OCI-LY3 (cell line): ENCODE data around the gene KCNIP4.

Experiments used
- H2AFZ ChIP-seq: fragments of 200-600, 300-600 bp; shearing (Covaris generic); 2 replicates; pipeline ENCODE4 v1.6.0; 2014; ENCODE audit warnings: antibody characterized with exemption, low read depth, low read length
- H3K27ac ChIP-seq: fragments of 200-600, 300-600 bp; sonication (generic); 2 replicates; pipeline ENCODE4 v1.5.1; 2014; ENCODE audit warnings: mild to moderate bottlenecking, low read length, moderate library complexity, mixed read lengths
- H3K27me3 ChIP-seq: fragments of 200-600, 300-600 bp; sonication (generic); 2 replicates; pipeline ENCODE4 v1.6.1; 2014; ENCODE audit warnings: low read depth, low read length, mixed read lengths
- H3K36me3 ChIP-seq: fragments of 200-600, 300-600 bp; sonication (generic); replicated peaks from 2 replicates; pipeline ENCODE3; 2014; ENCODE audit warnings: low read depth, low read length, mixed read lengths
- H3K4me1 ChIP-seq: fragments of 300-600, 200-600 bp; sonication (generic); 2 replicates; pipeline ENCODE4 v1.6.1; 2014; ENCODE audit warnings: low read length, mixed read lengths
- H3K4me2 ChIP-seq: fragments of 200-600, 300-600 bp; sonication (generic); 2 replicates; pipeline ENCODE4 v1.6.1; 2014; ENCODE audit warnings: low read length, mixed read lengths
- H3K4me3 ChIP-seq: fragments of 300-600, 200-600 bp; sonication (generic); 2 replicates; pipeline ENCODE4 v1.5.1; 2014; ENCODE audit warnings: antibody characterized with exemption, mild to moderate bottlenecking, low read length, moderate library complexity
- H3K79me2 ChIP-seq: fragments of 300-600, 200-600 bp; shearing (Covaris generic); 2 replicates; pipeline ENCODE4 v1.6.1; 2014; ENCODE audit warnings: mild to moderate bottlenecking, low read length, mixed read lengths
- H3K9ac ChIP-seq: fragments of 300-600, 200-600 bp; shearing (Covaris generic); 2 replicates; pipeline ENCODE4 v1.6.0; 2014; ENCODE audit warnings: mild to moderate bottlenecking, low read length, moderate library complexity
- H3K9me3 ChIP-seq: fragments of 200-600, 300-600 bp; shearing (Covaris generic); 2 replicates; pipeline ENCODE4 v1.6.1; 2014; ENCODE audit warnings: low read length, mixed read lengths; ENCODE audit not compliant: insufficient read depth
- H4K20me1 ChIP-seq: fragments of 200-600, 300-600 bp; sonication (generic); 2 replicates; pipeline ENCODE4 v1.6.1; 2016; ENCODE audit warnings: low read length, mixed read lengths; ENCODE audit not compliant: insufficient read depth
- CTCF ChIP-seq: fragments of 200-600, 300-600 bp; sonication (generic); IDR thresholded peaks from 2 replicates; pipeline ENCODE4 v1.5.1; 2014; ENCODE audit warnings: antibody characterized with exemption, low read length, low read depth
- EZH2phosphoT487 ChIP-seq: fragments of 200-600 bp; shearing (Covaris generic); IDR thresholded peaks from 2 replicates; pipeline ENCODE4 v1.6.1; 2018; ENCODE audit warnings: antibody characterized with exemption, mixed run types, low read depth

The KCNIP4 gene

GRCh38 chr4:20778896-20779295, 1169.7 kb downstream of the KCNIP4 start:
- H3K9ac ChIP-seq: no peak overlapping the region
- no peaks in the 10 kb centered on the region for H3K36me3 ChIP-seq
- TF ChIP-seq CTCF (no peak), EZH2phosphoT487 (no peak)

GRCh38 chr4:20773144-20773997, 1175.2 kb downstream of the KCNIP4 start:
- Histone ChIP-seq H3K27ac (no peak overlapping the region), H3K9me3 (peaks cover 8% of the 10 kb centered on the region; the same call in 1 of the 2 replicates), H4K20me1 (no peaks in the 10 kb centered on the region), H2AFZ (peak overlapping the region; percentile 43; the same call in 1 of the 2 replicates), H3K4me3 (peak overlapping the region; percentile 54), H3K27me3 (no peaks in the 10 kb centered on the region), H3K79me2 (no peaks in the 10 kb centered on the region), H3K36me3 (no peaks in the 10 kb centered on the region), H3K9ac (no peak overlapping the region), H3K4me1 (no peaks in the 10 kb centered on the region), H3K4me2 (peak overlapping the region; percentile 53)
- no peak for TF ChIP-seq EZH2phosphoT487
- peak; percentile 72 for TF ChIP-seq CTCF

More at GRCh38 chr4:20778896-20779295, 1169.7 kb downstream of the KCNIP4 start:
- H3K79me2 ChIP-seq: no peaks in the 10 kb centered on the region
- H4K20me1 ChIP-seq: no peaks in the 10 kb centered on the region
- peaks cover 12% of the 10 kb centered on the region; the same call in 1 of the 2 replicates for H3K9me3 ChIP-seq
- H3K4me3 ChIP-seq: no peak overlapping the region
- H3K27ac ChIP-seq: no peak overlapping the region
- no peak overlapping the region for H2AFZ ChIP-seq
- no peak overlapping the region for H3K4me2 ChIP-seq
- H3K27me3 ChIP-seq: no peaks in the 10 kb centered on the region
- no peaks in the 10 kb centered on the region for H3K4me1 ChIP-seq

GRCh38 chr4:20764366-20764992, 1184.1 kb downstream of the KCNIP4 start:
- no peak overlapping the region for H3K4me3 ChIP-seq
- H3K27ac ChIP-seq: no peak overlapping the region
- no peaks in the 10 kb centered on the region for H3K9me3 ChIP-seq
- H3K79me2 ChIP-seq: no peaks in the 10 kb centered on the region
- no peaks in the 10 kb centered on the region for H3K4me1 ChIP-seq
- H4K20me1 ChIP-seq: no peaks in the 10 kb centered on the region
- no peak overlapping the region for H3K4me2 ChIP-seq
- no peaks in the 10 kb centered on the region for H3K27me3 ChIP-seq
- H3K9ac ChIP-seq: no peak overlapping the region
- no peaks in the 10 kb centered on the region for H3K36me3 ChIP-seq
- TF ChIP-seq EZH2phosphoT487 (no peak), CTCF (no peak)
- no peak overlapping the region for H2AFZ ChIP-seq

GRCh38 chr4:20761826-20762225, 1186.7 kb downstream of the KCNIP4 start:
- Histone ChIP-seq H3K27ac (no peak overlapping the region), H3K9me3 (no peaks in the 10 kb centered on the region), H3K79me2 (no peaks in the 10 kb centered on the region), H4K20me1 (no peaks in the 10 kb centered on the region), H3K4me2 (no peak overlapping the region), H3K27me3 (no peaks in the 10 kb centered on the region), H3K9ac (no peak overlapping the region), H3K36me3 (no peaks in the 10 kb centered on the region), H2AFZ (no peak overlapping the region), H3K4me3 (no peak overlapping the region), H3K4me1 (no peaks in the 10 kb centered on the region)
- no peak for TF ChIP-seq EZH2phosphoT487
- no peak for TF ChIP-seq CTCF
